Liver (tissue), 9 donors: ENCODE data around the gene TWF2. TPM values are rescaled to one million over a fixed set of nuclear protein-coding genes. Genes with fewer than 3 reads are reported as not detected.

Experiments
- DNase-seq: peaks from one replicate; pipeline ENCODE4 v3.0.0-alpha.2; 2017; ENCODE audit warnings: low spot score
- H3K27ac ChIP-seq, 2 donors: one replicate each; pipeline ENCODE4 v1.7.0; 2013; ENCODE audit warnings: inconsistent platforms in 2 of 2, low read length in 2 of 2, control low read depth in 1 of 2, low read depth in 1 of 2, mild to moderate bottlenecking in 1 of 2
- H3K27me3 ChIP-seq, 4 donors: one replicate each; pipeline versions ENCODE4 v1.6.1 to v1.7.0; 2013; ENCODE audit warnings: low read length in 3 of 4, inconsistent platforms in 1 of 4, mild to moderate bottlenecking in 1 of 4, moderate library complexity in 1 of 4; ENCODE audit not compliant: control insufficient read depth in 4 of 4, insufficient read depth in 4 of 4
- H3K36me3 ChIP-seq, 4 donors: one replicate each; pipeline versions ENCODE4 v1.6.1 to v1.7.0; 2013; ENCODE audit warnings: low read length in 3 of 4, mild to moderate bottlenecking in 3 of 4, low read depth in 1 of 4, moderate library complexity in 1 of 4; ENCODE audit not compliant: control insufficient read depth in 4 of 4, insufficient read depth in 3 of 4
- H3K4me1 ChIP-seq, 4 donors: one replicate each; pipeline versions ENCODE4 v1.6.1 to v1.7.0; 2013; ENCODE audit warnings: low read length in 3 of 4, mild to moderate bottlenecking in 3 of 4, moderate library complexity in 1 of 4; ENCODE audit not compliant: control insufficient read depth in 4 of 4, insufficient read depth in 4 of 4
- H3K4me3 ChIP-seq, 3 donors: one replicate each; pipeline versions ENCODE4 v1.6.1 to v1.7.0; 2013; ENCODE audit warnings: low read length in 3 of 3, control low read depth in 1 of 3, low read depth in 1 of 3, mild to moderate bottlenecking in 1 of 3
- H3K9ac ChIP-seq, 2 donors: one replicate each; pipeline ENCODE4 v1.7.0; 2013; ENCODE audit warnings: low read length in 2 of 2, mild to moderate bottlenecking in 2 of 2, moderate library complexity in 2 of 2, control low read depth in 1 of 2, low read depth in 1 of 2
- H3K9me3 ChIP-seq, 4 donors: one replicate each; pipeline versions ENCODE4 v1.6.1 to v1.7.0; 2013; ENCODE audit warnings: low read length in 3 of 4; ENCODE audit not compliant: control insufficient read depth in 4 of 4
- CTCF ChIP-seq: fragments of 150-350 bp; IDR thresholded peaks from 2 replicates; pipeline ENCODE4 v1.5.1; 2017; ENCODE audit warnings: improper control_type of control experiment, low read depth, low read length; ENCODE audit not compliant: missing input control
- FOXA1 ChIP-seq: IDR thresholded peaks from 2 replicates; pipeline ENCODE4 v1.6.1; 2016; ENCODE audit warnings: antibody characterized with exemption
- HNF4G ChIP-seq: IDR thresholded peaks from 2 replicates; pipeline ENCODE4 v1.6.1; 2016; ENCODE audit warnings: antibody characterized with exemption
- MAX ChIP-seq: IDR thresholded peaks from 2 replicates; pipeline ENCODE4 v1.6.1; 2016; ENCODE audit warnings: antibody characterized with exemption
- REST ChIP-seq: IDR thresholded peaks from 2 replicates; pipeline ENCODE4 v1.6.1; 2016; ENCODE audit warnings: antibody characterized with exemption, mild to moderate bottlenecking
- RXRA ChIP-seq, 2 donors: IDR thresholded peaks; 2 replicates each; pipeline ENCODE4 v1.6.1; 2017 to 2018; ENCODE audit warnings: antibody characterized with exemption in 2 of 2, mild to moderate bottlenecking in 1 of 2
- YY1 ChIP-seq: IDR thresholded peaks from 2 replicates; pipeline ENCODE4 v1.6.1; 2016; ENCODE audit warnings: antibody characterized with exemption, mild to moderate bottlenecking
- ZBTB33 ChIP-seq: IDR thresholded peaks from 2 replicates; pipeline ENCODE4 v1.6.1; 2016; ENCODE audit warnings: antibody characterized with exemption
- WGBS: extraction: QIAGEN DNeasy Blood & Tissue Kit; methylation state at CpG from one replicate; pipeline ENCODE4 v1.1.7; 2013; 5-methylcytosine and 5-hydroxymethylcytosine counted together
- polyA plus RNA-seq, 2 donors: library from polyadenylated mRNA; stranded (reverse) in 1 of 2; unstranded in 1 of 2; fragments of 200-250 nt in 1 of 2; fragments of >200 nt in 1 of 2; fragmentation: Nextera tagmentation in 1 of 2; extraction: Ambion mirVana in 1 of 2; gene quantifications; one replicate each; pipeline versions ENCODE4 v1.2.1 to v1.2.3, GENCODE V29; 2013 to 2015
- total RNA-seq, 2 donors: library from RNA; depleted of rRNA; stranded (reverse); fragments of >200 nt; gene quantifications; one replicate each; pipeline ENCODE4 v1.2.3, GENCODE V29; 2014
- donor health status: healthy.
- donor health status: healthy.
- donor health status: healthy.
- donor health status: healthy.
- donor health status: healthy.

Gene TWF2
- total and polyA plus RNA-seq, 4 donors = 12.0 to 26.3 (median 17.6) TPM

GRCh38 chr3:52280050-52280461 is 41.1 kb upstream of the TWF2 start (continued):
- TF ChIP-seq ZBTB33 (no peak), HNF4G (no peak)

GRCh38 chr3:52279596-52279995 is 40.6 kb upstream of the TWF2 start:
- WGBS = 63% methylated on average over 2 of the region's 2 CpGs
- H3K4me3 ChIP-seq = no peak overlapping the region

More at GRCh38 chr3:52279596-52279995, 40.6 kb upstream of the TWF2 start:
- Histone ChIP-seq H3K27ac (peak overlapping the region; percentile 93 to 99), H3K36me3 (peaks cover 0 to 1% (median 0%) of the 10 kb centered on the region in 4 donors), H3K27me3 (no peaks in the 10 kb centered on the region), H3K9me3 (no peaks in the 10 kb centered on the region), H3K9ac (peak overlapping the region in 1 of 2 donors; percentile 11), H3K4me1 (peaks cover 4 to 54% (median 41%) of the 10 kb centered on the region in 4 donors)
- DNase-seq = no peak
- TF ChIP-seq YY1 (no peak), RXRA (IDR thresholded peaks at IDR 0.05) (no peak), HNF4G (no peak), FOXA1 (no peak), CTCF (no peak), REST (no peak), MAX (no peak)
